GM23338 (cell line): ENCODE data around the gene SCAPER. TPM values are rescaled to one million over a fixed set of nuclear protein-coding genes. Genes with fewer than 3 reads are reported as not detected.

Experiments
- ATAC-seq: fragments of 200-7000 bp; cut with Tn5 transposase; 3 replicates; pipeline ENCODE4 v1.9.1; 2020
- DNase-seq: peaks from one replicate; pipeline ENCODE4 v3.0.0-alpha.2; 2015; ENCODE audit warnings: low spot score
- H2AFZ ChIP-seq: fragments of 200-600 bp; sonication (generic); 2 replicates; pipeline ENCODE4 v1.8.0; 2016; ENCODE audit warnings: antibody characterized with exemption, mild to moderate bottlenecking, moderate library complexity
- H3F3A ChIP-seq: fragments of 200-600 bp; sonication (generic); replicated peaks from 2 replicates; pipeline ENCODE4 v1.8.0; 2017; ENCODE audit warnings: antibody characterized with exemption, mixed run types, low read depth
- H3K27ac ChIP-seq: fragments of 200-600 bp; sonication (generic); 2 replicates; pipeline ENCODE4 v1.6.1; 2016; ENCODE audit warnings: low read depth
- H3K27me3 ChIP-seq: fragments of 200-600 bp; sonication (generic); 2 replicates; pipeline ENCODE4 v1.8.0; 2016; ENCODE audit warnings: mild to moderate bottlenecking, mixed run types, moderate library complexity; ENCODE audit not compliant: insufficient read depth
- H3K36me3 ChIP-seq: fragments of 200-600 bp; sonication (generic); 2 replicates; pipeline ENCODE4 v1.8.0; 2016; ENCODE audit warnings: mild to moderate bottlenecking; ENCODE audit not compliant: insufficient read depth
- H3K4me1 ChIP-seq: fragments of 200-600 bp; sonication (generic); 2 replicates; pipeline ENCODE4 v1.8.0; 2016; ENCODE audit warnings: mild to moderate bottlenecking, moderate library complexity; ENCODE audit not compliant: insufficient read depth
- H3K4me2 ChIP-seq: fragments of 200-600 bp; sonication (generic); 2 replicates; pipeline ENCODE4 v1.7.1; 2017; ENCODE audit warnings: mixed run types
- H3K4me3 ChIP-seq: fragments of 200-600 bp; sonication (generic); 2 replicates; pipeline ENCODE4 v1.6.1; 2016; ENCODE audit warnings: mixed run types
- H3K79me2 ChIP-seq: fragments of 200-600 bp; sonication (generic); replicated peaks from 2 replicates; pipeline ENCODE4 v1.8.0; 2017; ENCODE audit warnings: mild to moderate bottlenecking; ENCODE audit not compliant: insufficient read depth
- H3K9me2 ChIP-seq: fragments of 200-600 bp; sonication (generic); 2 replicates; pipeline ENCODE4 v1.8.0; 2017; ENCODE audit not compliant: insufficient read depth
- H4K20me1 ChIP-seq: fragments of 200-600 bp; sonication (generic); replicated peaks from 2 replicates; pipeline ENCODE4 v1.8.0; 2017; ENCODE audit warnings: mild to moderate bottlenecking; ENCODE audit not compliant: insufficient read depth
- H3K27ac Mint-ChIP-seq: 2 replicates; pipeline ENCODE4 v1.8.0; 2020; ENCODE audit warnings: inconsistent platforms, mild to moderate bottlenecking, moderate library complexity, mixed read lengths
- H3K27me3 Mint-ChIP-seq: 3 replicates; pipeline ENCODE4 v1.8.0; 2022; ENCODE audit warnings: low read depth, mild to moderate bottlenecking, moderate library complexity, mixed read lengths, inconsistent platforms; ENCODE audit not compliant: insufficient read depth, poor library complexity
- H3K36me3 Mint-ChIP-seq: 3 replicates; pipeline ENCODE4 v1.8.0; 2021; ENCODE audit warnings: low read depth, mild to moderate bottlenecking, inconsistent platforms, moderate library complexity, mixed read lengths
- H3K4me1 Mint-ChIP-seq: 3 replicates; pipeline ENCODE4 v1.8.0; 2020; ENCODE audit warnings: mild to moderate bottlenecking, inconsistent platforms, mixed read lengths
- H3K4me3 Mint-ChIP-seq: 3 replicates; pipeline ENCODE4 v1.8.0; 2021; ENCODE audit warnings: moderate library complexity, mild to moderate bottlenecking, inconsistent platforms, mixed read lengths
- H3K9me3 Mint-ChIP-seq: 3 replicates; pipeline ENCODE4 v1.8.0; 2020; ENCODE audit warnings: moderate library complexity, mild to moderate bottlenecking, inconsistent platforms, mixed read lengths
- CREB1 ChIP-seq: fragments of 250-450 bp; sonication (Bioruptor Pico); IDR thresholded peaks from 2 replicates; pipeline ENCODE4 v1.5.0; 2020; ENCODE audit warnings: low read depth, mild to moderate bottlenecking, moderate library complexity
- EZH2 ChIP-seq: fragments of 200-600 bp; sonication (generic); IDR thresholded peaks from one replicate; pipeline ENCODE4 v1.8.0; 2017; ENCODE audit warnings: antibody characterized with exemption, mild to moderate bottlenecking, low read depth; ENCODE audit not compliant: unreplicated experiment
- EZH2phosphoT487 ChIP-seq: fragments of 200-600 bp; sonication (generic); IDR thresholded peaks from one replicate; pipeline ENCODE4 v1.8.1; 2018; ENCODE audit warnings: antibody characterized with exemption; ENCODE audit not compliant: unreplicated experiment
- JUNB ChIP-seq: IDR thresholded peaks from one replicate; pipeline ENCODE4 v1.6.1; 2016; ENCODE audit warnings: antibody characterized with exemption; ENCODE audit not compliant: unreplicated experiment
- NANOG ChIP-seq: IDR thresholded peaks from 2 replicates; pipeline ENCODE4 v1.6.1; 2016; ENCODE audit warnings: antibody characterized with exemption, borderline replicate concordance
- POLR2AphosphoS5 ChIP-seq: IDR thresholded peaks from 2 replicates; pipeline ENCODE4 v1.6.1; 2016; ENCODE audit warnings: antibody characterized with exemption, low read depth
- STAT1 ChIP-seq: IDR thresholded peaks from one replicate; pipeline ENCODE4 v1.6.1; 2016; ENCODE audit warnings: antibody characterized with exemption; ENCODE audit not compliant: unreplicated experiment
- ZNF114 ChIP-seq: fragments of 250-450 bp; sonication (Bioruptor Pico); IDR thresholded peaks from 2 replicates; pipeline ENCODE4 v1.5.0; 2020; ENCODE audit warnings: mild to moderate bottlenecking, moderate library complexity
- ZNF331 ChIP-seq: fragments of 250-450 bp; sonication (Bioruptor Pico); IDR thresholded peaks from 2 replicates; pipeline ENCODE4 v1.5.0; 2020; ENCODE audit warnings: low read depth, mild to moderate bottlenecking, moderate library complexity
- ZNF462 ChIP-seq: fragments of 250-450 bp; sonication (Bioruptor Pico); IDR thresholded peaks from 2 replicates; pipeline ENCODE4 v1.5.0; 2020; ENCODE audit warnings: mild to moderate bottlenecking, moderate library complexity
- polyA plus RNA-seq: library from polyadenylated mRNA; unstranded; fragments of >200 nt; fragmentation: Nextera tagmentation; extraction: Ambion mirVana; gene quantifications from 2 replicates; pipeline ENCODE4 v1.2.1, GENCODE V29; 2016
- total RNA-seq: library from RNA; depleted of rRNA; stranded (reverse); fragments of >200 nt; shearing (Covaris generic); gene quantifications from 2 replicates; pipeline ENCODE4 v1.2.3, GENCODE V29; 2014
- TF ChIP-seq, protein P1 (sequence below), 2 experiments: fragments of 200-600 bp in 1 of 2; sonication (generic) in 1 of 2; conservative IDR thresholded peaks; 2 replicates each; pipeline versions ENCODE4 v1.5.1 to v1.6.1; 2016 to 2017; ENCODE audit warnings: antibody characterized with exemption in 2 of 2, low read depth in 2 of 2, mild to moderate bottlenecking in 2 of 2, moderate library complexity in 1 of 2
- TF ChIP-seq, protein P2 (sequence below): IDR thresholded peaks from one replicate; pipeline ENCODE4 v1.6.1; 2018; ENCODE audit warnings: antibody characterized with exemption; ENCODE audit not compliant: unreplicated experiment
- TF ChIP-seq, protein P3 (sequence below): IDR thresholded peaks from 2 replicates; pipeline ENCODE4 v1.6.1; 2016; ENCODE audit warnings: antibody characterized with exemption

The SCAPER gene
- total and polyA plus RNA-seq, 2 experiments from 2014 or later: 9.1 to 17.6 TPM

GRCh38 chr15:76345583-76345879 lies 559.6 kb downstream of the SCAPER start:
- ATAC-seq (no peak), DNase-seq (no peak)
- H3K36me3 ChIP-seq: no peaks in the 10 kb centered on the region
- H3K36me3 Mint-ChIP-seq: no peaks in the 10 kb centered on the region; the same call in 2 of the 3 replicates
- peaks cover 4% of the 10 kb centered on the region for H3F3A ChIP-seq
- peak overlapping the region; percentile 68 for H3K4me3 Mint-ChIP-seq
- peak overlapping the region; percentile 91 for H3K4me2 ChIP-seq
- H3K27ac ChIP-seq: no peak overlapping the region
- H3K9me3 Mint-ChIP-seq: peaks cover 8% of the 10 kb centered on the region; the same call in 2 of the 3 replicates
- H2AFZ ChIP-seq: peak overlapping the region; percentile 72; the same call in 1 of the 2 replicates
- TF ChIP-seq POLR2AphosphoS5 (no peak), ZNF114 (no peak), EZH2 (no peak), NANOG (no peak), JUNB (no peak), EZH2phosphoT487 (no peak), ZNF462 (no peak), CREB1 (no peak), STAT1 (no peak), ZNF331 (CRISPR knock-in tag) (no peak)
- TF ChIP-seq, protein P1, sequence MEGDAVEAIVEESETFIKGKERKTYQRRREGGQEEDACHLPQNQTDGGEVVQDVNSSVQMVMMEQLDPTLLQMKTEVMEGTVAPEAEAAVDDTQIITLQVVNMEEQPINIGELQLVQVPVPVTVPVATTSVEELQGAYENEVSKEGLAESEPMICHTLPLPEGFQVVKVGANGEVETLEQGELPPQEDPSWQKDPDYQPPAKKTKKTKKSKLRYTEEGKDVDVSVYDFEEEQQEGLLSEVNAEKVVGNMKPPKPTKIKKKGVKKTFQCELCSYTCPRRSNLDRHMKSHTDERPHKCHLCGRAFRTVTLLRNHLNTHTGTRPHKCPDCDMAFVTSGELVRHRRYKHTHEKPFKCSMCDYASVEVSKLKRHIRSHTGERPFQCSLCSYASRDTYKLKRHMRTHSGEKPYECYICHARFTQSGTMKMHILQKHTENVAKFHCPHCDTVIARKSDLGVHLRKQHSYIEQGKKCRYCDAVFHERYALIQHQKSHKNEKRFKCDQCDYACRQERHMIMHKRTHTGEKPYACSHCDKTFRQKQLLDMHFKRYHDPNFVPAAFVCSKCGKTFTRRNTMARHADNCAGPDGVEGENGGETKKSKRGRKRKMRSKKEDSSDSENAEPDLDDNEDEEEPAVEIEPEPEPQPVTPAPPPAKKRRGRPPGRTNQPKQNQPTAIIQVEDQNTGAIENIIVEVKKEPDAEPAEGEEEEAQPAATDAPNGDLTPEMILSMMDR (conservative IDR thresholded peaks at IDR 0.05; ENCODE audit: low read depth in 2 of 2): no peak
- TF ChIP-seq, protein P2, sequence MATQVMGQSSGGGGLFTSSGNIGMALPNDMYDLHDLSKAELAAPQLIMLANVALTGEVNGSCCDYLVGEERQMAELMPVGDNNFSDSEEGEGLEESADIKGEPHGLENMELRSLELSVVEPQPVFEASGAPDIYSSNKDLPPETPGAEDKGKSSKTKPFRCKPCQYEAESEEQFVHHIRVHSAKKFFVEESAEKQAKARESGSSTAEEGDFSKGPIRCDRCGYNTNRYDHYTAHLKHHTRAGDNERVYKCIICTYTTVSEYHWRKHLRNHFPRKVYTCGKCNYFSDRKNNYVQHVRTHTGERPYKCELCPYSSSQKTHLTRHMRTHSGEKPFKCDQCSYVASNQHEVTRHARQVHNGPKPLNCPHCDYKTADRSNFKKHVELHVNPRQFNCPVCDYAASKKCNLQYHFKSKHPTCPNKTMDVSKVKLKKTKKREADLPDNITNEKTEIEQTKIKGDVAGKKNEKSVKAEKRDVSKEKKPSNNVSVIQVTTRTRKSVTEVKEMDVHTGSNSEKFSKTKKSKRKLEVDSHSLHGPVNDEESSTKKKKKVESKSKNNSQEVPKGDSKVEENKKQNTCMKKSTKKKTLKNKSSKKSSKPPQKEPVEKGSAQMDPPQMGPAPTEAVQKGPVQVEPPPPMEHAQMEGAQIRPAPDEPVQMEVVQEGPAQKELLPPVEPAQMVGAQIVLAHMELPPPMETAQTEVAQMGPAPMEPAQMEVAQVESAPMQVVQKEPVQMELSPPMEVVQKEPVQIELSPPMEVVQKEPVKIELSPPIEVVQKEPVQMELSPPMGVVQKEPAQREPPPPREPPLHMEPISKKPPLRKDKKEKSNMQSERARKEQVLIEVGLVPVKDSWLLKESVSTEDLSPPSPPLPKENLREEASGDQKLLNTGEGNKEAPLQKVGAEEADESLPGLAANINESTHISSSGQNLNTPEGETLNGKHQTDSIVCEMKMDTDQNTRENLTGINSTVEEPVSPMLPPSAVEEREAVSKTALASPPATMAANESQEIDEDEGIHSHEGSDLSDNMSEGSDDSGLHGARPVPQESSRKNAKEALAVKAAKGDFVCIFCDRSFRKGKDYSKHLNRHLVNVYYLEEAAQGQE: no peak
- TF ChIP-seq, protein P3, sequence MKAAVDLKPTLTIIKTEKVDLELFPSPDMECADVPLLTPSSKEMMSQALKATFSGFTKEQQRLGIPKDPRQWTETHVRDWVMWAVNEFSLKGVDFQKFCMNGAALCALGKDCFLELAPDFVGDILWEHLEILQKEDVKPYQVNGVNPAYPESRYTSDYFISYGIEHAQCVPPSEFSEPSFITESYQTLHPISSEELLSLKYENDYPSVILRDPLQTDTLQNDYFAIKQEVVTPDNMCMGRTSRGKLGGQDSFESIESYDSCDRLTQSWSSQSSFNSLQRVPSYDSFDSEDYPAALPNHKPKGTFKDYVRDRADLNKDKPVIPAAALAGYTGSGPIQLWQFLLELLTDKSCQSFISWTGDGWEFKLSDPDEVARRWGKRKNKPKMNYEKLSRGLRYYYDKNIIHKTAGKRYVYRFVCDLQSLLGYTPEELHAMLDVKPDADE: no peak
- peak overlapping the region; percentile 68 for H3K4me3 ChIP-seq
- H3K27ac Mint-ChIP-seq: no peak overlapping the region
- no peaks in the 10 kb centered on the region for H3K79me2 ChIP-seq
- H3K27me3 Mint-ChIP-seq: peaks cover 85% of the 10 kb centered on the region
- no peaks in the 10 kb centered on the region for H3K9me2 ChIP-seq
- peaks cover 100% of the 10 kb centered on the region for H3K27me3 ChIP-seq
- H3K4me1 ChIP-seq: peaks cover 35% of the 10 kb centered on the region
- H4K20me1 ChIP-seq: peaks cover 28% of the 10 kb centered on the region
- H3K4me1 Mint-ChIP-seq: peaks cover 29% of the 10 kb centered on the region
